GM23338 (cell line): ENCODE measurements around the gene NCBP1. TPM values are rescaled to one million over a fixed set of nuclear protein-coding genes. Genes with fewer than 3 reads are reported as not detected.

Experiments used
- ATAC-seq: fragments of 200-7000 bp; cut with Tn5 transposase; 3 replicates; pipeline ENCODE4 v1.9.1; 2020
- DNase-seq: peaks from one replicate; pipeline ENCODE4 v3.0.0-alpha.2; 2015; ENCODE audit warnings: low spot score
- H2AFZ ChIP-seq: fragments of 200-600 bp; sonication (generic); 2 replicates; pipeline ENCODE4 v1.8.0; 2016; ENCODE audit warnings: antibody characterized with exemption, mild to moderate bottlenecking, moderate library complexity
- H3F3A ChIP-seq: fragments of 200-600 bp; sonication (generic); replicated peaks from 2 replicates; pipeline ENCODE4 v1.8.0; 2017; ENCODE audit warnings: antibody characterized with exemption, mixed run types, low read depth
- H3K27ac ChIP-seq: fragments of 200-600 bp; sonication (generic); 2 replicates; pipeline ENCODE4 v1.6.1; 2016; ENCODE audit warnings: low read depth
- H3K27me3 ChIP-seq: fragments of 200-600 bp; sonication (generic); 2 replicates; pipeline ENCODE4 v1.8.0; 2016; ENCODE audit warnings: mild to moderate bottlenecking, mixed run types, moderate library complexity; ENCODE audit not compliant: insufficient read depth
- H3K36me3 ChIP-seq: fragments of 200-600 bp; sonication (generic); 2 replicates; pipeline ENCODE4 v1.8.0; 2016; ENCODE audit warnings: mild to moderate bottlenecking; ENCODE audit not compliant: insufficient read depth
- H3K4me1 ChIP-seq: fragments of 200-600 bp; sonication (generic); 2 replicates; pipeline ENCODE4 v1.8.0; 2016; ENCODE audit warnings: mild to moderate bottlenecking, moderate library complexity; ENCODE audit not compliant: insufficient read depth
- H3K4me2 ChIP-seq: fragments of 200-600 bp; sonication (generic); 2 replicates; pipeline ENCODE4 v1.7.1; 2017; ENCODE audit warnings: mixed run types
- H3K4me3 ChIP-seq: fragments of 200-600 bp; sonication (generic); 2 replicates; pipeline ENCODE4 v1.6.1; 2016; ENCODE audit warnings: mixed run types
- H3K79me2 ChIP-seq: fragments of 200-600 bp; sonication (generic); replicated peaks from 2 replicates; pipeline ENCODE4 v1.8.0; 2017; ENCODE audit warnings: mild to moderate bottlenecking; ENCODE audit not compliant: insufficient read depth
- H3K9me2 ChIP-seq: fragments of 200-600 bp; sonication (generic); 2 replicates; pipeline ENCODE4 v1.8.0; 2017; ENCODE audit not compliant: insufficient read depth
- H4K20me1 ChIP-seq: fragments of 200-600 bp; sonication (generic); replicated peaks from 2 replicates; pipeline ENCODE4 v1.8.0; 2017; ENCODE audit warnings: mild to moderate bottlenecking; ENCODE audit not compliant: insufficient read depth
- H3K27ac Mint-ChIP-seq: 2 replicates; pipeline ENCODE4 v1.8.0; 2020; ENCODE audit warnings: inconsistent platforms, mild to moderate bottlenecking, moderate library complexity, mixed read lengths
- H3K27me3 Mint-ChIP-seq: 3 replicates; pipeline ENCODE4 v1.8.0; 2022; ENCODE audit warnings: low read depth, mild to moderate bottlenecking, moderate library complexity, mixed read lengths, inconsistent platforms; ENCODE audit not compliant: insufficient read depth, poor library complexity
- H3K36me3 Mint-ChIP-seq: 3 replicates; pipeline ENCODE4 v1.8.0; 2021; ENCODE audit warnings: low read depth, mild to moderate bottlenecking, inconsistent platforms, moderate library complexity, mixed read lengths
- H3K4me1 Mint-ChIP-seq: 3 replicates; pipeline ENCODE4 v1.8.0; 2020; ENCODE audit warnings: mild to moderate bottlenecking, inconsistent platforms, mixed read lengths
- H3K4me3 Mint-ChIP-seq: 3 replicates; pipeline ENCODE4 v1.8.0; 2021; ENCODE audit warnings: moderate library complexity, mild to moderate bottlenecking, inconsistent platforms, mixed read lengths
- H3K9me3 Mint-ChIP-seq: 3 replicates; pipeline ENCODE4 v1.8.0; 2020; ENCODE audit warnings: moderate library complexity, mild to moderate bottlenecking, inconsistent platforms, mixed read lengths
- ETS1 ChIP-seq: IDR thresholded peaks from 2 replicates; pipeline ENCODE4 v1.6.1; 2016; ENCODE audit warnings: antibody characterized with exemption
- EZH2 ChIP-seq: fragments of 200-600 bp; sonication (generic); IDR thresholded peaks from one replicate; pipeline ENCODE4 v1.8.0; 2017; ENCODE audit warnings: antibody characterized with exemption, mild to moderate bottlenecking, low read depth; ENCODE audit not compliant: unreplicated experiment
- EZH2phosphoT487 ChIP-seq: fragments of 200-600 bp; sonication (generic); IDR thresholded peaks from one replicate; pipeline ENCODE4 v1.8.1; 2018; ENCODE audit warnings: antibody characterized with exemption; ENCODE audit not compliant: unreplicated experiment
- POLR2AphosphoS5 ChIP-seq: IDR thresholded peaks from 2 replicates; pipeline ENCODE4 v1.6.1; 2016; ENCODE audit warnings: antibody characterized with exemption, low read depth
- ZNF114 ChIP-seq: fragments of 250-450 bp; sonication (Bioruptor Pico); IDR thresholded peaks from 2 replicates; pipeline ENCODE4 v1.5.0; 2020; ENCODE audit warnings: mild to moderate bottlenecking, moderate library complexity
- polyA plus RNA-seq: library from polyadenylated mRNA; unstranded; fragments of >200 nt; fragmentation: Nextera tagmentation; extraction: Ambion mirVana; gene quantifications from 2 replicates; pipeline ENCODE4 v1.2.1, GENCODE V29; 2016
- total RNA-seq: library from RNA; depleted of rRNA; stranded (reverse); fragments of >200 nt; shearing (Covaris generic); gene quantifications from 2 replicates; pipeline ENCODE4 v1.2.3, GENCODE V29; 2014
- TF ChIP-seq, protein P1 (sequence below): fragments of 250-450 bp; sonication (Bioruptor Pico); IDR thresholded peaks from 2 replicates; pipeline ENCODE4 v1.5.0; 2020; ENCODE audit warnings: mild to moderate bottlenecking, moderate library complexity

The NCBP1 gene
- total and polyA plus RNA-seq, 2 experiments from 2014 or later: 43.9 to 60.2 TPM

DNA sequence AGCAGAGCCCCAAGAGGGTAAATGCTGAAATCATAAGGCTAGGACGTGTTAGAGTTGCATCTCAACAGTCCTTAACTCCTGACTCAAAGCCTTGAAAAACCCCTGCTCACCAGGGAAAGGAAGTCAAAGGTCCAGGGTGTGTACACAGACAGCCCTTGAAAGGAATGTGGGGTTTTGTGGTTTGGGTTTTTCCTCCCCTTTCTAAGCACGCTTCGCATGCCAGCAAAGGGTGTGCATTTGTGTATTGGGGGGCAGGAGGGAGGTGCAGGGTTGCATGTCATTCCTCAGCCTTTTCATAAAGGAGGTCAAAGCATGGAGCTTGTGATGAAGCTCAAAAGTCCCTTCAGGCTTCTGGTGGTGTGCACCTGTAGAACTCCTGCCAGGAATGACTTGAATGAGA lies 80.8 kb downstream of the NCBP1 start (continued):
- TF ChIP-seq, protein P1, sequence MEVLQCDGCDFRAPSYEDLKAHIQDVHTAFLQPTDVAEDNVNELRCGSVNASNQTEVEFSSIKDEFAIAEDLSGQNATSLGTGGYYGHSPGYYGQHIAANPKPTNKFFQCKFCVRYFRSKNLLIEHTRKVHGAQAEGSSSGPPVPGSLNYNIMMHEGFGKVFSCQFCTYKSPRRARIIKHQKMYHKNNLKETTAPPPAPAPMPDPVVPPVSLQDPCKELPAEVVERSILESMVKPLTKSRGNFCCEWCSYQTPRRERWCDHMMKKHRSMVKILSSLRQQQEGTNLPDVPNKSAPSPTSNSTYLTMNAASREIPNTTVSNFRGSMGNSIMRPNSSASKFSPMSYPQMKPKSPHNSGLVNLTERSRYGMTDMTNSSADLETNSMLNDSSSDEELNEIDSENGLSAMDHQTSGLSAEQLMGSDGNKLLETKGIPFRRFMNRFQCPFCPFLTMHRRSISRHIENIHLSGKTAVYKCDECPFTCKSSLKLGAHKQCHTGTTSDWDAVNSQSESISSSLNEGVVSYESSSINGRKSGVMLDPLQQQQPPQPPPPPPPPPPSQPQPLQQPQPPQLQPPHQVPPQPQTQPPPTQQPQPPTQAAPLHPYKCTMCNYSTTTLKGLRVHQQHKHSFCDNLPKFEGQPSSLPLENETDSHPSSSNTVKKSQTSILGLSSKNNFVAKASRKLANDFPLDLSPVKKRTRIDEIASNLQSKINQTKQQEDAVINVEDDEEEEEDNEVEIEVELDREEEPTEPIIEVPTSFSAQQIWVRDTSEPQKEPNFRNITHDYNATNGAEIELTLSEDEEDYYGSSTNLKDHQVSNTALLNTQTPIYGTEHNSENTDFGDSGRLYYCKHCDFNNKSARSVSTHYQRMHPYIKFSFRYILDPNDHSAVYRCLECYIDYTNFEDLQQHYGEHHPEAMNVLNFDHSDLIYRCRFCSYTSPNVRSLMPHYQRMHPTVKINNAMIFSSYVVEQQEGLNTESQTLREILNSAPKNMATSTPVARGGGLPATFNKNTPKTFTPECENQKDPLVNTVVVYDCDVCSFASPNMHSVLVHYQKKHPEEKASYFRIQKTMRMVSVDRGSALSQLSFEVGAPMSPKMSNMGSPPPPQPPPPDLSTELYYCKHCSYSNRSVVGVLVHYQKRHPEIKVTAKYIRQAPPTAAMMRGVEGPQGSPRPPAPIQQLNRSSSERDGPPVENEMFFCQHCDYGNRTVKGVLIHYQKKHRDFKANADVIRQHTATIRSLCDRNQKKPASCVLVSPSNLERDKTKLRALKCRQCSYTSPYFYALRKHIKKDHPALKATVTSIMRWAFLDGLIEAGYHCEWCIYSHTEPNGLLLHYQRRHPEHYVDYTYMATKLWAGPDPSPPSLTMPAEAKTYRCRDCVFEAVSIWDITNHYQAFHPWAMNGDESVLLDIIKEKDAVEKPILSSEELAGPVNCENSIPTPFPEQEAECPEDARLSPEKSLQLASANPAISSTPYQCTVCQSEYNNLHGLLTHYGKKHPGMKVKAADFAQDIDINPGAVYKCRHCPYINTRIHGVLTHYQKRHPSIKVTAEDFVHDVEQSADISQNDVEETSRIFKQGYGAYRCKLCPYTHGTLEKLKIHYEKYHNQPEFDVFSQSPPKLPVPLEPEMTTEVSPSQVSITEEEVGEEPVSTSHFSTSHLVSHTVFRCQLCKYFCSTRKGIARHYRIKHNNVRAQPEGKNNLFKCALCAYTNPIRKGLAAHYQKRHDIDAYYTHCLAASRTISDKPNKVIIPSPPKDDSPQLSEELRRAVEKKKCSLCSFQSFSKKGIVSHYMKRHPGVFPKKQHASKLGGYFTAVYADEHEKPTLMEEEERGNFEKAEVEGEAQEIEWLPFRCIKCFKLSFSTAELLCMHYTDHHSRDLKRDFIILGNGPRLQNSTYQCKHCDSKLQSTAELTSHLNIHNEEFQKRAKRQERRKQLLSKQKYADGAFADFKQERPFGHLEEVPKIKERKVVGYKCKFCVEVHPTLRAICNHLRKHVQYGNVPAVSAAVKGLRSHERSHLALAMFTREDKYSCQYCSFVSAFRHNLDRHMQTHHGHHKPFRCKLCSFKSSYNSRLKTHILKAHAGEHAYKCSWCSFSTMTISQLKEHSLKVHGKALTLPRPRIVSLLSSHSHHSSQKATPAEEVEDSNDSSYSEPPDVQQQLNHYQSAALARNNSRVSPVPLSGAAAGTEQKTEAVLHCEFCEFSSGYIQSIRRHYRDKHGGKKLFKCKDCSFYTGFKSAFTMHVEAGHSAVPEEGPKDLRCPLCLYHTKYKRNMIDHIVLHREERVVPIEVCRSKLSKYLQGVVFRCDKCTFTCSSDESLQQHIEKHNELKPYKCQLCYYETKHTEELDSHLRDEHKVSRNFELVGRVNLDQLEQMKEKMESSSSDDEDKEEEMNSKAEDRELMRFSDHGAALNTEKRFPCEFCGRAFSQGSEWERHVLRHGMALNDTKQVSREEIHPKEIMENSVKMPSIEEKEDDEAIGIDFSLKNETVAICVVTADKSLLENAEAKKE (CRISPR knock-in tag): no peak

DNA sequence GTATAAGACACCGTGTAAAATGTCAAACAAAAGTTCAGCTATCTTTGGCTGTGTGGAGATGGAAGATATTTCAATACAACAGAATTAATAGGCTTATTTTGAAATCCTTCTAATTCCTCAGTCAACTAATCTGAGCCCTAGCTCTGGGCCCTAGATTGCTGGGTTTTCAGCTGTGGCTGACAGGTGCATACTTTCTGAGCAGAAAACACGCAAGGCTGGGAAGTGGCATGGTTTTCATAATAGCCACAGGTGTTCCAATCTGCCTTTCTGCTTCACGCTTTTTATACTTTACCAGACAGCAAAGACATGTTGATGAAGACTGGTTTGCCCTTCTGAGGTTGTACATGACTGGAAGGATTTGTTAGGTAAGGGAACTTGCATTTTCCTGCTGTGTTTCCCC lies 84.2 kb downstream of the NCBP1 start:
- Histone ChIP-seq H3K4me2 (no peak overlapping the region), H3K36me3 (no peaks in the 10 kb centered on the region), H3K27ac (no peak overlapping the region), H3K79me2 (no peaks in the 10 kb centered on the region), H3F3A (no peaks in the 10 kb centered on the region), H3K4me1 (peaks cover 11% of the 10 kb centered on the region), H4K20me1 (no peaks in the 10 kb centered on the region), H2AFZ (no peak overlapping the region), H3K9me2 (no peaks in the 10 kb centered on the region), H3K4me3 (no peak overlapping the region), H3K27me3 (no peaks in the 10 kb centered on the region)
- Mint-ChIP-seq H3K27ac (no peak overlapping the region), H3K9me3 (peaks cover 5% of the 10 kb centered on the region; the same call in 1 of the 3 replicates), H3K27me3 (peaks cover 7% of the 10 kb centered on the region), H3K36me3 (no peaks in the 10 kb centered on the region), H3K4me3 (no peak overlapping the region), H3K4me1 (peaks cover 3% of the 10 kb centered on the region; the same call in 2 of the 3 replicates)
- no peak for ATAC-seq
- TF ChIP-seq ZNF114 (CRISPR knock-in tag): no peak
- TF ChIP-seq POLR2AphosphoS5: no peak
- TF ChIP-seq ETS1: no peak
- TF ChIP-seq EZH2: no peak
- no peak for TF ChIP-seq EZH2phosphoT487
- no peak for DNase-seq
